Suppressor macrophage treated with lipopolysaccharide for 4 hours (primary cell): ENCODE data around the gene MX2.

Source experiments
- DNase-seq: peaks from one replicate; pipeline ENCODE4 v3.0.0-alpha.2; 2020

Gene MX2

DNA sequence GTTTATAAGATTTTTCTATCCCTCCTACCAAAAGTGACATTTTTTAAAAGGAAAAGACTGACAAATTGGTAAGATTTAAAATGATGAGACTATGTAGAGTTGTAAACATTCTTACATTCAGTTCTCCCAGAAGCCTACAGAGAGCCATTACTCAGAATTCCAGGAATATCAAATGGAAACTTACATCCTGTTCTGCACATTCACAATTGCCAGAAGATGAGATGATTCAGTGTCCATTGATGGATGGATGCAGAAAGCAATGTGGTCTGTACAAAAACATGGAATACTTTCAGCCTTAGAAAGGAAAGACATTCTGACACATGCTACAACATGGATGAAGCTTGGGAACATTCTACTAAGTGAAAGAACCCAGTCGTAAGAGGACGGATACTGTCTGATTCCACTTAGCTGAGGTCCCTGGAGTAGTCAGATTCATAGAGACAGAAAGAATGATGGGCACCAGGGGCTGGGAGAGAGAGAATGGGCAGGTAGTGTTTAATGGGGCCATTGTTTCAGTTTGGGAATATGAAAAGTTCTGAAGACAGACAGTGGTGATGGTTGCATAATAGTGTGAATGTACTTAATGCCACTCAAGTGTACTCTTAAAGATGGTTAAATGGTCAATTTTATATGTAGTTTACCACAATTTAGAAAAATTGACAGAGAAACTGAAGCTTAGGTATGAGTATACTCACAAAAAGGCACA, 80.8 kb downstream of the MX2 start:
- DNase-seq, result no peak

DNA sequence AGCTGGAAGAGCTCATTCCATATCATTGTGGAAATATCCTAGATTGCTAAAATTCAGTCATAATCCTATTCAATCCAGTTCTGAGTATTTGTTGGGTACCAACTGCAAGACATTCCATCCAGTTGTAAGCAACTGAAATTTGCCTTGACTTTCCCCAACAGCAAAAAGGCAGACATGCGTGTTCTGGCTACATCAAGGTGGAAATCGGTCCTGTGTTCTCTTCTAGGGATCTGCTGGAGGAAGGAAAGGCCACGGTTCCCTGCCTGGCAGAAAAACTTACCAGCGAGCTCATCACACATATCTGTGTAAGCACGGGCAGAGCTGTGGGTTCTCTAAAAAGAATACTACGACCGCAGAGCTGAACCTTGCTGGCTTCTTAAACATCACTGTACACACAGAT, 81.7 kb downstream of the MX2 start:
- no peak for DNase-seq

- no peak for DNase-seq
Observed at GRCh38 chr21:41444703-41445464, 83.1 kb downstream of the MX2 start.

DNA sequence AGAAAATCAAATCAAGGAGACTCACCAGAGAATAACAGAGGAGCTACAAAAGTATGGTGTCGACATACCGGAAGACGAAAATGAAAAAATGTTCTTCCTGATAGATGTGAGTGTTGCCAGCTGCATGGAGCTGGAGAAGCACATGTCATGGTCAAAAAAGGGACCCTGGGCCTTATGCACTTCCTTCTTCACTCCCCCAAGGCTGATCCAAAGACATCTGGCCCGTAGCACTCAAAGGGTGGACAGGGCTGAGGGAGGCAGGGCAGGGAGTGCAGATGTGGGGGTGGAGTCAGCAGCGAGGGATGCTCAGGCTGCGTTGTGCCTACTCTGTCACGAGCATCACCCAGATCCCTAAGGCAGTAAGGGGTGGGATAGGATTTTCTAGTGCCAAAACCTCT, 83.6 kb downstream of the MX2 start:
- DNase-seq, result no peak

DNA sequence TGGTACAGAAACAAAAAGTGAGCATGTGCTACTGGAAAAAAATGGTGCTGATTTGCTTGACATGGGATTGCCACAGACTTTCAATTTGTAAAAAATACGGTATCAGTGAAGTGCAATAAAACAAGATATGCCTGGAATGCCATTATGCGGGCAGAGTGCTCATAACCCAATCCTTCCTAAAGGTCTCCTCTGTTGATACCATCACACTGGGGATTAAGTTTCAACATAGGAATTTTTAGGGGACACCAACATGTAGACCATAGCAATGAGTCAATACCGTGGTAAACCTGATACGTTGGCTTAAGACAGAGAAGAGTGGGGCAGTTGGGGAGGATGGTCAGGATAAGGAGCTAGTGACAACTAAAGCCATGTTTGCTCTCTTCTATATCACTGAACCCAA, 84.8 kb downstream of the MX2 start:
- no peak for DNase-seq

DNA sequence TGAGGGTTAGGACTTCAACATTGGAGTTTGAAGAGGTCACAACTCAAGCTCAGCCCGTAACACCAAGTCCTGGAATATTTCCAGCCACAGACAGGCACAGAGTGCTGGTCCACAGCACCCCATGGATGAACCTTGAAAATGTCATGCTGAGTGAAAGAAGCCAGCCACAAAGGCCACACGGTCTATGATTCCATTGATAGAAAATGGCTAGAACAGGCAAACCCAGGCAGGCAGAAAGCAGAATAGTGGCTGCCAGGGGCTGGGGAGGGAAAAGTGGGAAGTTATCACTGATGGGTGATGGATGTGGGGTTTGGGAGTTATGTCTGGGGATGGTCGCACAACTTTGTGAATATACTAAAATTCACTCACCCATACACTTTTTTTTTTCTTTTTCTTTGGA, 85.5 kb downstream of the MX2 start:
- no peak for DNase-seq

- DNase-seq, result no peak
Observed at GRCh38 chr21:41449613-41450012, 87.8 kb downstream of the MX2 start.

GRCh38 chr21:41451753-41452676, 90.2 kb downstream of the MX2 start:
- no peak for DNase-seq

DNA sequence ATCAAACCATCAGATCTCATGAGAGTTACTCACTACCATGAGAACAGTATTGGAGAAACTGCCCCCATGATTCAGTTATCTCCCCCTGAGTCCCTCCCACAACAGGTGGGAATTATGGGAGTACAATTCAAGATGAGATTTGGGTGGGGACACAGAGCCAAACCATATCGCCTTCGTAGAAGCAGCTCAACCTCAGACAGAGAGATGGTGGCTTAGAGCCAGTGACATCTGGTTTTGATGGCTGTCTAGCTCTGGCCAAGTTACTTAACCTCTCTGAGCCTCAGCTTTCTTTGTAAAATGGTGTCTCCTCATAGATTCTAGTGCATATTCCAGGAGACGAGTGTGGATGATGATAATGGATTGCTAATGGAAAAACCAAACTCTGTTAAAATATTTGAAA, 91.4 kb downstream of the MX2 start:
- DNase-seq, result no peak

GRCh38 chr21:41453761-41454160, 91.9 kb downstream of the MX2 start:
- no peak for DNase-seq

- DNase-seq, result no peak
Observed at GRCh38 chr21:41458121-41458520, 96.3 kb downstream of the MX2 start.

DNA sequence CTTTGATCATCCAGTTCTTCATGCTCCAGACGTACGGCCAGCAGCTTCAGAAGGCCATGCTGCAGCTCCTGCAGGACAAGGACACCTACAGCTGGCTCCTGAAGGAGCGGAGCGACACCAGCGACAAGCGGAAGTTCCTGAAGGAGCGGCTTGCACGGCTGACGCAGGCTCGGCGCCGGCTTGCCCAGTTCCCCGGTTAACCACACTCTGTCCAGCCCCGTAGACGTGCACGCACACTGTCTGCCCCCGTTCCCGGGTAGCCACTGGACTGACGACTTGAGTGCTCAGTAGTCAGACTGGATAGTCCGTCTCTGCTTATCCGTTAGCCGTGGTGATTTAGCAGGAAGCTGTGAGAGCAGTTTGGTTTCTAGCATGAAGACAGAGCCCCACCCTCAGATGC, 96.7 kb downstream of the MX2 start:
- DNase-seq, result no peak
